Measurements from ENCODE around the gene SLC8B1.

- TF ChIP-seq, protein P1, sequence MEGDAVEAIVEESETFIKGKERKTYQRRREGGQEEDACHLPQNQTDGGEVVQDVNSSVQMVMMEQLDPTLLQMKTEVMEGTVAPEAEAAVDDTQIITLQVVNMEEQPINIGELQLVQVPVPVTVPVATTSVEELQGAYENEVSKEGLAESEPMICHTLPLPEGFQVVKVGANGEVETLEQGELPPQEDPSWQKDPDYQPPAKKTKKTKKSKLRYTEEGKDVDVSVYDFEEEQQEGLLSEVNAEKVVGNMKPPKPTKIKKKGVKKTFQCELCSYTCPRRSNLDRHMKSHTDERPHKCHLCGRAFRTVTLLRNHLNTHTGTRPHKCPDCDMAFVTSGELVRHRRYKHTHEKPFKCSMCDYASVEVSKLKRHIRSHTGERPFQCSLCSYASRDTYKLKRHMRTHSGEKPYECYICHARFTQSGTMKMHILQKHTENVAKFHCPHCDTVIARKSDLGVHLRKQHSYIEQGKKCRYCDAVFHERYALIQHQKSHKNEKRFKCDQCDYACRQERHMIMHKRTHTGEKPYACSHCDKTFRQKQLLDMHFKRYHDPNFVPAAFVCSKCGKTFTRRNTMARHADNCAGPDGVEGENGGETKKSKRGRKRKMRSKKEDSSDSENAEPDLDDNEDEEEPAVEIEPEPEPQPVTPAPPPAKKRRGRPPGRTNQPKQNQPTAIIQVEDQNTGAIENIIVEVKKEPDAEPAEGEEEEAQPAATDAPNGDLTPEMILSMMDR (IDR thresholded peaks at IDR 0.05; ENCODE audit: extremely low read depth in 1 of 2, insufficient read depth in 1 of 2, low read depth in 1 of 2, low read length in 2 of 2): no peak
- no peak for TF ChIP-seq EZH2 (IDR thresholded peaks at IDR 0.05; ENCODE audit: borderline replicate concordance, low read depth, low read length, severe bottlenecking)
These were observed 23.6 kb upstream of the SLC8B1 start, which contains the start of gene PLBD2 for GRCh38 chr12:113358381-113359132.
